CD4-positive, alpha-beta memory T cell (primary cell): ENCODE data around the gene TMEM198. TPM values are rescaled to one million over a fixed set of nuclear protein-coding genes. Genes with fewer than 3 reads are reported as not detected.

Experiments
- CTCF ChIA-PET: fragments of 350-600 bp; sonication (Branson Sonifier 250); formaldehyde crosslinking; loops from one replicate; lab custom pipeline; 2021; ENCODE audit warnings: inconsistent platforms; ENCODE audit not compliant: partially characterized antibody; lab: Charles Lee
- POLR2A ChIA-PET: fragments of 350-600 bp; sonication (Branson Sonifier 250); formaldehyde crosslinking; loops from one replicate; lab custom pipeline; 2021; ENCODE audit not compliant: partially characterized antibody; lab: Charles Lee
- DNase-seq, 5 donors: peaks; one replicate each; pipeline versions ENCODE4 v3.0.0 to v3.0.0-alpha.2; 2020 to 2022; ENCODE audit warnings: mixed read lengths in 1 of 5
- H3K27ac ChIP-seq: one replicate; pipeline ENCODE4 v1.7.0; 2013; ENCODE audit warnings: low read depth, low read length
- H3K27me3 ChIP-seq: 2 replicates; pipeline ENCODE4 v1.7.0; 2013; ENCODE audit warnings: mild to moderate bottlenecking, low read length, moderate library complexity; ENCODE audit not compliant: insufficient read depth
- H3K36me3 ChIP-seq: 2 replicates; pipeline ENCODE4 v1.7.0; 2013; ENCODE audit warnings: mild to moderate bottlenecking, low read length, moderate library complexity; ENCODE audit not compliant: insufficient read depth
- H3K4me1 ChIP-seq: 2 replicates; pipeline ENCODE4 v1.7.0; 2013; ENCODE audit warnings: mild to moderate bottlenecking, low read length, moderate library complexity; ENCODE audit not compliant: insufficient read depth
- H3K4me3 ChIP-seq, 2 donors: one replicate each; pipeline ENCODE4 v1.7.0; 2013; ENCODE audit warnings: low read length in 2 of 2, mild to moderate bottlenecking in 1 of 2
- H3K9me3 ChIP-seq, 2 donors: one replicate each; pipeline ENCODE4 v1.7.0; 2013; ENCODE audit warnings: low read length in 2 of 2, control low read depth in 1 of 2; ENCODE audit not compliant: control insufficient read depth in 1 of 2
- H3K27ac Mint-ChIP-seq, 7 donors: one replicate each; pipeline ENCODE4 v1.8.0; 2020 to 2021; ENCODE audit warnings: mixed read lengths in 7 of 7, mild to moderate bottlenecking in 6 of 7, inconsistent platforms in 3 of 7, moderate library complexity in 3 of 7
- H3K27me3 Mint-ChIP-seq, 2 donors: one replicate each; pipeline ENCODE4 v1.8.0; 2020 to 2021; ENCODE audit warnings: mixed read lengths in 2 of 2
- H3K36me3 Mint-ChIP-seq, 2 donors: one replicate each; pipeline ENCODE4 v1.8.0; 2020 to 2021; ENCODE audit warnings: mixed read lengths in 2 of 2, inconsistent platforms in 1 of 2, mild to moderate bottlenecking in 1 of 2
- H3K4me1 Mint-ChIP-seq, 4 donors: one replicate each; pipeline ENCODE4 v1.8.0; 2020 to 2021; ENCODE audit warnings: mixed read lengths in 4 of 4, mild to moderate bottlenecking in 1 of 4
- H3K4me3 Mint-ChIP-seq, 8 donors: one replicate each; pipeline ENCODE4 v1.8.0; 2020 to 2021; ENCODE audit warnings: mixed read lengths in 8 of 8, mild to moderate bottlenecking in 7 of 8, moderate library complexity in 6 of 8, inconsistent platforms in 3 of 8
- H3K9me3 Mint-ChIP-seq, 8 donors: one replicate each; pipeline ENCODE4 v1.8.0; 2020 to 2021; ENCODE audit warnings: mixed read lengths in 8 of 8, mild to moderate bottlenecking in 5 of 8, inconsistent platforms in 3 of 8, moderate library complexity in 1 of 8
- intact Hi-C: fragments of 100-400 bp; cut with micrococcal nuclease; formaldehyde crosslinking; loops from one replicate; pipeline ENCODE4 v1.15.1; 2023
- polyA plus RNA-seq, 2 donors: library from polyadenylated mRNA; unstranded; fragments of 300-500 nt; fragmentation: Illumina TruSeq; gene quantifications; one replicate each; pipeline ENCODE4 v1.2.3, GENCODE V29; 2021
- total RNA-seq, 2 experiments: library from RNA; stranded (reverse); gene quantifications; one replicate each; pipeline ENCODE4 v1.2.3, GENCODE V29; 2021

The TMEM198 gene
- total and polyA plus RNA-seq, 4 experiments from 2014 or later, result 0.67 to 0.76 TPM; not detected in 2

DNA sequence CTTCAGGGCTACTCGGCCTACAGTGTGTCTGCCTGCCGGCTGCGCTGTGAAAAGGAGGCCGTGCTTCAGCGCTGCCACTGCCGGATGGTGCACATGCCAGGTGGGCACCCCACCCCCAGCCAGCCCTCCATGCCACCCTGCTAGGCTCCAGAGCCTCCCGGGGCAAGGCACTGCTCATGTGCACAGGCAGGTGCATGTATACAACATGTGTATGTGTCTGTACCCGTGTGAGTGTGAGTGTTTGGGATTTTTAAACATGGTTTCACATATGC is 11.5 kb upstream of the TMEM198 start:
- CTCF ChIA-PET, result interaction anchor here (3.5 to 6.5 kb wide), 4 partner anchors 9 to 130 kb away, joined by 26 to 130 read pairs (median 58); partner anchors contain the start of genes CHPF and TMEM198
- Mint-ChIP-seq H3K27me3 (peaks cover 38 to 51% of the 10 kb centered on the region in 2 donors), H3K4me3 (no peak overlapping the region), H3K27ac (no peak overlapping the region), H3K36me3 (no peaks in the 10 kb centered on the region), H3K9me3 (no peaks in the 10 kb centered on the region), H3K4me1 (peaks cover 0 to 7% (median 0%) of the 10 kb centered on the region in 4 donors)
- POLR2A ChIA-PET, result no interaction called here
- Histone ChIP-seq H3K4me3 (no peak overlapping the region), H3K9me3 (no peaks in the 10 kb centered on the region), H3K4me1 (no peaks in the 10 kb centered on the region), H3K27ac (no peak overlapping the region), H3K27me3 (peaks cover 26% of the 10 kb centered on the region), H3K36me3 (no peaks in the 10 kb centered on the region)
- intact Hi-C loops, result no loop called here
- DNase-seq, result no peak

- no peaks in the 10 kb centered on the region for H3K36me3 Mint-ChIP-seq
Observed at GRCh38 chr2:219533930-219534661, 9.7 kb upstream of the TMEM198 start.

GRCh38 chr2:219536425-219536824 is 7.4 kb upstream of the TMEM198 start:
- H3K36me3 Mint-ChIP-seq, result no peaks in the 10 kb centered on the region
- Histone ChIP-seq H3K4me1 (no peaks in the 10 kb centered on the region), H3K27ac (no peak overlapping the region), H3K27me3 (no peaks in the 10 kb centered on the region), H3K36me3 (no peaks in the 10 kb centered on the region), H3K4me3 (no peak overlapping the region), H3K9me3 (no peaks in the 10 kb centered on the region)
- H3K27ac Mint-ChIP-seq, result peak overlapping the region in 1 of 7 donors; percentile 57
- POLR2A ChIA-PET, result no interaction called here
- intact Hi-C loops, result no loop called here
- H3K4me3 Mint-ChIP-seq, result no peak overlapping the region
- H3K27me3 Mint-ChIP-seq, result peaks cover 9 to 19% of the 10 kb centered on the region in 2 donors
- H3K4me1 Mint-ChIP-seq, result peaks cover 1 to 5% (median 3%) of the 10 kb centered on the region in 4 donors
- peak in 1 of 5 donors; percentile 16 for DNase-seq
- CTCF ChIA-PET, result interaction anchor here (1.1 kb wide), 1 partner anchor 13 kb away, joined by 3 read pairs; no protein-coding TSS in a partner anchor
- no peaks in the 10 kb centered on the region for H3K9me3 Mint-ChIP-seq

More at GRCh38 chr2:219533930-219534661, 9.7 kb upstream of the TMEM198 start:
- peaks cover 17% of the 10 kb centered on the region for H3K27me3 ChIP-seq
- Mint-ChIP-seq H3K4me1 (peaks cover 0 to 7% (median 0%) of the 10 kb centered on the region in 4 donors), H3K9me3 (no peaks in the 10 kb centered on the region), H3K27me3 (peaks cover 26 to 39% of the 10 kb centered on the region in 2 donors), H3K27ac (no peak overlapping the region), H3K4me3 (no peak overlapping the region)
- intact Hi-C loops, result no loop called here
- H3K9me3 ChIP-seq, result no peaks in the 10 kb centered on the region
- no peak overlapping the region for H3K27ac ChIP-seq
- no peak for DNase-seq
- ChIA-PET CTCF (interaction anchor here (0.7 to 1.4 kb wide), 2 partner anchors 39 kb away, joined by 3 read pairs; no protein-coding TSS in a partner anchor), POLR2A (no interaction called here)
- H3K4me3 ChIP-seq, result no peak overlapping the region
- no peaks in the 10 kb centered on the region for H3K4me1 ChIP-seq
- H3K36me3 ChIP-seq, result no peaks in the 10 kb centered on the region

GRCh38 chr2:219536967-219537366 is 6.9 kb upstream of the TMEM198 start:
- Mint-ChIP-seq H3K27ac (no peak overlapping the region), H3K4me1 (peaks cover 3 to 11% (median 7%) of the 10 kb centered on the region in 4 donors), H3K4me3 (no peak overlapping the region), H3K36me3 (no peaks in the 10 kb centered on the region), H3K27me3 (peaks cover 5 to 17% of the 10 kb centered on the region in 2 donors), H3K9me3 (no peaks in the 10 kb centered on the region)
- H3K27ac ChIP-seq, result no peak overlapping the region
- intact Hi-C loops, result no loop called here
- H3K36me3 ChIP-seq, result no peaks in the 10 kb centered on the region
- POLR2A ChIA-PET, result no interaction called here
- DNase-seq, result peak in 1 of 5 donors; percentile 36
- CTCF ChIA-PET, result interaction anchor here (1.1 kb wide), 1 partner anchor 13 kb away, joined by 3 read pairs; no protein-coding TSS in a partner anchor
- no peaks in the 10 kb centered on the region for H3K27me3 ChIP-seq
- no peak overlapping the region for H3K4me3 ChIP-seq
- H3K9me3 ChIP-seq, result no peaks in the 10 kb centered on the region
- H3K4me1 ChIP-seq, result peaks cover 2% of the 10 kb centered on the region

GRCh38 chr2:219537657-219538488 is 6.0 kb upstream of the TMEM198 start:
- no peaks in the 10 kb centered on the region for H3K27me3 ChIP-seq
- Mint-ChIP-seq H3K4me3 (no peak overlapping the region), H3K4me1 (peaks cover 10 to 20% (median 15%) of the 10 kb centered on the region in 4 donors), H3K36me3 (peaks cover 0 to 2% of the 10 kb centered on the region in 2 donors), H3K9me3 (no peaks in the 10 kb centered on the region), H3K27ac (no peak overlapping the region), H3K27me3 (peaks cover 2 to 11% of the 10 kb centered on the region in 2 donors)
- CTCF ChIA-PET, result interaction anchor here (0.6 to 8.5 kb wide), 5 partner anchors 8 to 620 kb away, joined by 3 to 73 read pairs (median 4); no protein-coding TSS in a partner anchor
- intact Hi-C loops, result no loop called here
- no peak overlapping the region for H3K27ac ChIP-seq
- peak in 1 of 5 donors; percentile 1 for DNase-seq
- POLR2A ChIA-PET, result no interaction called here
- H3K36me3 ChIP-seq, result no peaks in the 10 kb centered on the region
- no peak overlapping the region for H3K4me3 ChIP-seq
- peaks cover 11% of the 10 kb centered on the region for H3K4me1 ChIP-seq
- H3K9me3 ChIP-seq, result no peaks in the 10 kb centered on the region

DNA sequence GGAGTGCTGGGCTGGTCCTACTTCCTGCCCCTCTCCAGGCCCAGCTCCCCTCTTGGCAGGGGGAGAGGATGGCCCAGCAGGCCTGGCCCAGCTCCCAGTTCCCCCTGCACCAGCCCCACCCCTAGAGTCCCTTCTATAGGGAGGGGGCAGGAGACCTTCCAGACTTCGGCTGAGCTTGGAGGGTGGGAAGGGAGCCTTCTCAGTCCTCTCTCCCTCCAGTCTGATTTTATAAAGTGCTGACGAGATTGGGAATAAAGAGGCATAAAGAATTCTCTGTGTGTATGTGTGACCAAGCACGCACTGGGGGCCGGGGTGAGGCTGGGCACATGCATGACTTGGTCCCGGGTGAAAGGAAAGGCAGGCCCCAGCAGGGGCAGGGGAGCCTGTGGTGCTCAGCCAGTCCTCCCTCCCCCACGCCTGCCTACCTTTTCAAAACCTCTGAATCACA is 5.3 kb upstream of the TMEM198 start:
- ChIA-PET POLR2A (no interaction called here), CTCF (interaction anchor here (1.5 to 8.5 kb wide), 4 partner anchors 9 to 105 kb away, joined by 4 to 73 read pairs (median 56); no protein-coding TSS in a partner anchor)
- Mint-ChIP-seq H3K4me3 (no peak overlapping the region), H3K27me3 (peaks cover 2 to 8% of the 10 kb centered on the region in 2 donors), H3K36me3 (peaks cover 0 to 2% of the 10 kb centered on the region in 2 donors), H3K27ac (no peak overlapping the region), H3K4me1 (peaks cover 10 to 21% (median 16%) of the 10 kb centered on the region in 4 donors), H3K9me3 (no peaks in the 10 kb centered on the region)
- Histone ChIP-seq H3K27me3 (no peaks in the 10 kb centered on the region), H3K4me1 (peaks cover 12% of the 10 kb centered on the region), H3K9me3 (no peaks in the 10 kb centered on the region), H3K36me3 (no peaks in the 10 kb centered on the region), H3K27ac (no peak overlapping the region), H3K4me3 (no peak overlapping the region)
- DNase-seq, result no peak
- intact Hi-C loops, result no loop called here
